Retinal pigment epithelial cell (primary cell): ENCODE measurements around the gene CLASRP.

Experiments used
- DNase-seq: peaks from one replicate; pipeline ENCODE4 v3.0.0-alpha.2; 2010; ENCODE audit warnings: low read depth
- H3K4me3 ChIP-seq: 2 replicates; pipeline ENCODE4 v1.5.1; 2011; ENCODE audit warnings: mild to moderate bottlenecking, low read length, control low read depth, moderate library complexity
- CTCF ChIP-seq: conservative IDR thresholded peaks from 2 replicates; pipeline ENCODE4 v1.5.1; 2011; ENCODE audit warnings: low read depth, low read length, control low read depth, inconsistent platforms

Gene CLASRP

GRCh38 chr19:45040059-45040771, 1.4 kb downstream of the CLASRP start:
- peak overlapping the region; percentile 91 for H3K4me3 ChIP-seq
- DNase-seq = no peak
- TF ChIP-seq CTCF = no peak

GRCh38 chr19:45041125-45041524, 2.3 kb downstream of the CLASRP start:
- no peak for DNase-seq

GRCh38 chr19:45045671-45046353, 7.0 kb downstream of the CLASRP start:
- no peak overlapping the region for H3K4me3 ChIP-seq
- no peak for TF ChIP-seq CTCF
- DNase-seq = no peak

More at GRCh38 chr19:45041125-45041524, 2.3 kb downstream of the CLASRP start:
- H3K4me3 ChIP-seq = no peak overlapping the region
- no peak for TF ChIP-seq CTCF

- no peak overlapping the region for H3K4me3 ChIP-seq
- DNase-seq = no peak
- no peak for TF ChIP-seq CTCF
Measured at GRCh38 chr19:45046355-45046754, 7.5 kb downstream of the CLASRP start.

- DNase-seq = no peak
- TF ChIP-seq CTCF = no peak
- H3K4me3 ChIP-seq = no peak overlapping the region
Measured at GRCh38 chr19:45047188-45047797, 8.4 kb downstream of the CLASRP start.

GRCh38 chr19:45049073-45049736, 10.4 kb downstream of the CLASRP start:
- DNase-seq = no peak
- no peak for TF ChIP-seq CTCF
- H3K4me3 ChIP-seq = no peak overlapping the region
